Daoy (cell line): Measurements from ENCODE around the gene FAM107A. TPM values are rescaled to one million over a fixed set of nuclear protein-coding genes. Genes with fewer than 3 reads are reported as not detected.

Experiments used
- DNase-seq: peaks from one replicate; pipeline ENCODE4 v3.0.0-alpha.2; 2015; ENCODE audit warnings: low read depth
- total RNA-seq: library from RNA; depleted of rRNA; stranded (reverse); fragments of >200 nt; shearing (Covaris generic); gene quantifications from 2 replicates; pipeline ENCODE4 v1.2.3, GENCODE V29; 2014; rRNA removed

Gene FAM107A, protein sequence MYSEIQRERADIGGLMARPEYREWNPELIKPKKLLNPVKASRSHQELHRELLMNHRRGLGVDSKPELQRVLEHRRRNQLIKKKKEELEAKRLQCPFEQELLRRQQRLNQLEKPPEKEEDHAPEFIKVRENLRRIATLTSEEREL
- 0.11 TPM in 1 of 2 replicates, not detected in the other for total RNA-seq

DNA sequence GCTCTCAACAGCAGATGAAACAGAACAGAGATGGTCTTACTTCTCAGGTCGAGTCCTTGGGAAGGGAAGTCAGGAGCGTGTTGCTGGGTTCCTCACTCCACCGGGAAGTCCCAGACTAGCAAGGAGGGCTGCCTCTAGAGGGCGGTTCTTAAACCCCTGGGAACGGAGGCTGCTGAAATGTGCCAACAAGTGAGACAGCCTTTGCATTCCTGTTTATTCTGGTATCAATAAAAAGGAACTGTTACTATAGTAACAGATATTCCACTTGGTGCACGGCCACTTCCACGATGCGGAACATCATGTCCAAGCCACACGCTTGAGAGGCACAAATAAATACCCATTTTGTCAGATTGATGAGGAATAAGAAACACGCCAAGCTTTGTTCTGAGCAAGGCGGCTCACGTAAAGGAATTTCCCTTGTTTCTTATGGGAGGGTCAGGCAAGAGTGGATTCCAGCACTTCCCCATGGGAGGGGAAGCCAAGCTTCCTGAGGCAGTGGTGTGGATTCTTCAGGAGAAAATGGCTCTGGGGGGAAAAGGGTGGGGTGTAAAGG, at the start of gene FAM107A:
FAM107A (minus strand) TSS at position 123 of the 553 bp plus-strand sequence. CDS start 7,531 bp downstream, outside the sequence.
- DNase-seq = no peak

DNA sequence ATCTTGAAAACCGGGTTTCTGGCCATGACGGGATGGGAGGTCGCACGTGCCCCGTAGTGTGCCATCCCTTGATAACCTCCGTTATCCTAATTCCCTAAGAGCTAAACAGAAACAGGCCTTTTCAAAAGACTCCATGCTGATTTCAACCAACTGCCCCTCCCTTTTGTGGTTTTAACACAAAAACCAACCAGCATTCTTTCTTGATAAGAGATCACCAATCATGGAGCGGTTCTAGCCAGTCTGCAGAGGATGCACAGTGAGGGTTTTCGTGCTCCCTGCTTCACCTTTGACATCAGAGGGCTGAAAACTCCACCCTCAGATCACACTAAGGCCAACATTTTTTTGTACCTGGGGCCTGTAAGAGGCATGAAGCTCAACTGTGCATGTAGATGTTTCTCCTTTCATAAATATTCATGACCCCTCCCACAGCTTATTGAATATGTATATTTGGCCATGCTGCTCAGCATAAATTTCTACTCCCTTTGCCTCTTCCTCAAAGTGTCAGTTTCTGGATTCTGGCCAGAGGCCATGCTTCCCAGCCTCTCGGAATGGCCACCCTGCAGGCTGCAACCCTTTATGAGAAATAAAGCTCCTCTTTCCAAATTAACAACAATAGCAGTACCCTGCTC, 48.1 kb upstream of the FAM107A start:
- no peak for DNase-seq

DNA sequence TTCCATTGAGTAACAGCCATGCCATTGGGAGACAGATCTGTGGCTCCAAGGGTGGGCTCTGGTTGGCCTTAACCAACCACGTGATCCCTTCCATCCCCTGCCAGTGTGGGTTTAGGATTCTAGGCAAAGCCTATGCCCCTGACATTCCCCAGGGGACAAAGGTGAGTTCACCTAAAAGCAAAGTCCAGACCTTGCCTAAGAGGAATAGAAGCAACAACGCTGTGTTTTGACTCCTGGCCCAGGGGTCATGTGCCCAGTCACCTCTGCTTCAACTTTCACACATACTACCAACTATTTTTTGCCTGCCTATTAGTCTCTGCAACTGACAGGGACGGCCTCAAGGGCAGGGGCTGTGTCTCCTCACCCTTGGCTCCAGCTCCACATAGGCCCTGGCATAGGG, 47.4 kb upstream of the FAM107A start:
- no peak for DNase-seq

DNA sequence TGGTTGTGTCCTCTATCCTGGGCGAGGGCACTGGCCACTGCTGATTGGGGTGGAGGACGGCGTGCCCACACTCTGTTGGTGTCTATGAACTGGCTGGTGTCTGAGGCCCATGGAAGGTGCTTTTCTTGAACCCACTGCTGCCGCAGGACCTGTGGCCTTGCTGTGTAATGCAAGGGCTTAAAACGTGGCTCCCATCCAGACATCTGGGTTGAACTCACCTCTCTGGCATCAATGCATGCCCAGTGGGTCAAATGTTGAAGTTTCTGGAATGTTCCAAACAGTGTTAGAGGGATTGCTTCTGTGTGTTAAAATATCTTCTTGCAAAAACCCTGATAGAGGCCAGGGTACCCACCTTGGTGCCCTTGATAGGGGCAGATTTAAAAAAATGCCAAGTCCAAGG, 46.8 kb upstream of the FAM107A start:
- no peak for DNase-seq

DNA sequence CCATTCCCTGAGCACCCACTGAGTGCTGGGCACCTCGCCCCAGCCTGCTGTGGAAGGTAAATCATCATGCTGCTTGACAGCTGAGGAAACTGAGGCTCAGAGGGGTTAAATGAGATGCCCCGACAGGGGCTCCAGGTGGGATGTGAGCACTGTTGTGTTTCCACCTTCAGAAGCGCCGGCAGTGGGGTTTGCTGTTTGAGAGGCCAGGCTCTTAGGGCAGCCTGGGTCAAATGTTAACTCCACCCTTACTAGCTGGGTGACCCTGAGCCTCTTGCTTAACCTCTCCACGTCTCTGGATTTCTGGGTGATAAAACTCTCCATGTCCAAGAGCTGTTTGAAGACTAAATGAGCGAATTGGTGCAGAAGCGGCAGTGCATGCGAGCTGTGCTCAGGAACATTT, 46.3 kb upstream of the FAM107A start:
- no peak for DNase-seq

DNA sequence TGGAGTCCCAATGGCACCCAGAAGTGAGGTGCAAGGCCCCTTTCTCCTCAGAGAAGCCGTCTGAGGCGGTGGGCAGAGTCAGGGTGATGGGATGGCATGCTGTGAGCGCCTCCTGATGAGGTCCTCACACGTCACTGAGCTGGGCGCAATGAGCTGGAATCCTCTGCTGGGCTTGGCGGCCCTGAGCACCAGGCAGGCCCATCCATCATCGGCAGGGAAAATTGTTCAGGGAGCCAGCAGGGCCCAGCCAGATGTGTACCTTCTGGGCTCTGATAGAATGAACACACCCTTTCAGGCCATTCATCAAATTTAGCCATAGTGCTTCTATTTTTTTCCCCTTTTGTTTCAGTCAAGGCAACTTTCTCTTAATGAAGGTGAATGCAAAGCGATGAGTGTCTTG, 45.7 kb upstream of the FAM107A start:
- DNase-seq = no peak

DNA sequence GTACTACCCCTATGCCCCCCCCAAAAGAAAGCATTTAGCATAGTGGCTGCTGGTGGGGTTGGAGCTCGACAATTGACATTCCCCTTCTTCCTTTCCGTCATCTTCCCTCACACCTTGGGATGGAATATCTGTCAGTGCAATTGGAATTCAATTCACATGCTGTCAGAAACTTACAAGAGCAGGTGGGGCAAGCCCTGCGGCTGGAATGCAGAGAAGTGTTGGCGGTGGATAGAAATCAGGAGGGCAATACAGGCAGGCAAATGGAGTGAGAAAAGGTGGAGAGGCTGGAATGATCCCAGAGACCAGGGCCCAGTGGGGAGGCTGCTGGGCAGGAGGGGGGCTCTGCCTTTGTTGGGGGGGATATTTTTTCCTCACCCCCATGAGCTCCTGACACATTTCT, 45.2 kb upstream of the FAM107A start:
- DNase-seq = no peak

DNA sequence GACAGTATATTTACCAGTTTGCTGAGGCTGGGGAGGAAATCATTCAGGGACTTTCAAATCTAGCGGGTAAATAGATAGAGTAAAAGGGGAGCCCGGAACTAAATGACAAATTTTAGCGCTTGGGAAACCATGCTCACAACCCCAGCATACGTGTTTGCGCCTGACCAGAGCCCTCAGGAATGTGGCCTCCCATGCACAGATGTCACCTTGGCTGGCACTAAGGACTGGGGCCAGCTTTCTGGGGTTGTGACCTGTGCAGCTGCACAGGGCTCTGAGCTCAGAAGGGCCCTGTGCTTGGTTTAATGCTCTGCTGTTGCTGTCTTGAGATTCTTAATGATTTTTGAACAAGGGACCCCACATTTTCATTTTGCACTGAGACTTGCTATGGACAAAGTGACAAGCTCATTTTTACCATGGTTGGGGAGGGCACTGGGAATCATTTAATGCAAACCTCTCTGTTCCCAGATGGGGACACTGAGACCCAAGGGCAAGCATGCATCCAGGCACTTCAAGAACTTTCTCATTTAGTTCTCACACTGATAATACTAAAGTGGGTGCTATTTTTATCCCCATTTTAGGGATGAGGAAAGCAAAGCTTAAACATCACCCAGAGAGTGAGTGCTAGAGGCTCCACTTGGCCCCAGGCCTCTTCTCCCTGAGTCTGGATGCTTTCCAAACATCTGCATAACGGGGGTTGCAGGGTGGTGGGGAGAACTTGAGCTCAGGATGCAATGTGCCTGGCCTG, 44.1 kb upstream of the FAM107A start:
- no peak for DNase-seq

DNA sequence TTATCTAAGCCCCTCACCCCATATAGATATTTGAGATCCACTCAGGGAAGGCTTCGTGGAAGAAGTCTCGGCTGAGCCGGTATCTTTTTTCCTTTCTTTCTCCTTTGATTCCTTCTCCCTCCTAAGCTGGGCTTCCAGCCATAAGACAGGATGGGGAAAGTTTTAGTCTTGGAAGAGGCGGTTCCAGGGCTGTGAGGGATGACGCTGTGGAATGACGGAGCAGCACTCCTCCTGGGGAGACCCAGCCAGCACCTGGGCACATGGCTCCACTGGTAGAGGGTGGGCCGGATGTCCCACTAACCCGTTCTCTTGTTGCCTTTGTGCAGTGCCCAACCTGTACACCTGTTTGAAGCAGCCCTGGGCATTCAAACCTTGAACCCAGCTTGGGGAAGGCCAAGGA, 43.2 kb upstream of the FAM107A start:
- no peak for DNase-seq

DNA sequence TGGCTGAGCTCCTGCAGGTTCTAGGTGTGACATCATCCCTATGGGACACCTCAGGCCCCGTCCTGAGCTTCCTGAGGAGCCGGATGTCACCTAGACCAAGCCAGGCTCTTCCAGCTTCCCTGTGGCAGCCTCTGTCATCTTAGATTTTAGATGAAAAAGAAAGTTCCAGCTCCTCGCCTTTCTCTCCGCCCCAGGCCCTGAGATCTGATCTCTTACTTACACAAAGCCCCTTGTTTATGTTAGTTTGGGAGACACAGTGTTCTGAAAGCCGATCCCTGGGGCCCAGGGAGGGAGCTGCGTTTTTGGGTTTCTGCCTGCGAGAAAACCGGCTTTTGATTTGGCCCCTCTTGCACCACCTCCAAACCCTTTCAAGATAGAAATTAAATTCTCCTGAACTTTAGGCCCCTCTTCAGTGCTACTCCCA, 40.2 kb upstream of the FAM107A start:
- no peak for DNase-seq

DNA sequence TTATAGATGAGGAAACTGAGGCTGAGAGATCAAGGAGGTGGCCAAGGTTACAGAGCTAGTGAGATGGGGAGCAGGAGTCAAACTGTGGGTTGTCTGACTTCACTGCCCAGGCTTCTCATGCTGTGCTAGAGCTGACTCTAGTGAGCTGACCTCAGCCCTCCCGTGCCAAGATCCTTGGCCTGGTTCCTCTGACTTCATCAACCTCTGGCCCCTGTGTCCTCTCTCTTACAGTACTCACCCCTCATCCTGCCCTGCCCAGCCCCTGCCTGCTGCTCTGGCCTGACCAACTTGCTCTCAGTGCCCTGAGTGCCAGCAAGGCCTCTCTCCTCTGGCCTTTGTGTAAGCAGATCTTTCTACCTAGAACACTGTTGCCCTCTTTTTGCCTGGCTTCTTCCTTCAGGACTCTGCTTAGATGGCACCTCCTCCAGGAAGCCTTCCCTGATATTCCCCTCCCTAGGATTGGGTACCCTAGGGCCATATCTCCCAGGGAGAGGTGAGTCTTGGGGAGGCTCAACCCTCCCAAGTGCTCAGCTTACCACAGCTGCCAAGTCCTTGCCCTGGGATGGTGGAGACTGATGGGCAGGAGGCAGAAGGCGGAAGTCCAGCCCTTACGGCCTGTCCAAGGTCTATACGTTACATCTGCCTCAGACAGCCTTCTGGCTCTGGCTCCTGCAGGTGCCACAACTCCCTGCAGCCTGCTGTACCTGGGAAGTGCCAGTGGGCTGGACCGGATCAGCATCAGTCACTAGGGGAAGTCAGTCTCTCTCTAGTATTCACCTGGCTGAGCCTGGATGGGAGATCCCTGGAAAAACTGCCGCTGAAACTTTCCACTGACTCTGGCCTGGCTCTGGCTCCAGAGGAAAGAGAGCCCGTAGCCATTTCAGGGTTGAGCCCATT, 36.3 kb upstream of the FAM107A start:
- no peak for DNase-seq

DNA sequence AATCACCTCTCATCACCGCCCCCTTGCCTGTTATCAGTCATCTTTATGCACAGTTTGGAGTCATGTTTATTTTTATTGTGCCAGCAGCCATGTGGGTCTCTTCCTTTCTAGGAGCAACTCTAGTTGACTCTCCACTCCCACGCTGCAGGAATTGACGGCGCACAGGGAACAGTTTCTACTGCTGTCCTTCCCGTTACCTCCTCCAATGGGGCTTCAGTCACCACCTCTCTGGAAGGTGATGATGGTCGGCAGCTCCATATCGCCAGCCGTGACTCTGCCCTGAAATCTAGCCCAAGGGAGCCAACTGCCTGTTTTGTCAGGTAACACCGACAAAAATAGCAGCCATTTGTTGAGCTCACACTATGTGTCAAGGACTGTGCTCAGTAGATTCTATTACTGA, 35.6 kb upstream of the FAM107A start:
- DNase-seq = no peak

DNA sequence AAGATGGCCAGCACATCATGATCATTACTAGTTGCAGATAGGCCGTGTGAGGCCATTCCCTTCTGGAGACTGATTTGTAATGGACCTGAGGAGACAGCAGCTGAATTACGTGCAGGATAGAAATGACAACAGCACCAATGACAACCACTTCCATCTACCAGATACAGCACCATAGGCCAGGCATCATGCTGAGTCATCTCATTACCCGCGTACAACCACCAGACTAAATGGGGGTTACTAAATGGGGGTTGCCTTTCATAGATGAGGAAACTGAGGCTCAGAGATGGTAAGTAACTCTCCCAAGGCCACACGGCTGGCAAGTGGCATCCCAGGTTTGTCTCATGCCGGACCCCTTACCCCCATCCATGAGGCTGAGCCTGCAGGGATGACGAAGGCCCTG, 32.8 kb upstream of the FAM107A start:
- no peak for DNase-seq

DNA sequence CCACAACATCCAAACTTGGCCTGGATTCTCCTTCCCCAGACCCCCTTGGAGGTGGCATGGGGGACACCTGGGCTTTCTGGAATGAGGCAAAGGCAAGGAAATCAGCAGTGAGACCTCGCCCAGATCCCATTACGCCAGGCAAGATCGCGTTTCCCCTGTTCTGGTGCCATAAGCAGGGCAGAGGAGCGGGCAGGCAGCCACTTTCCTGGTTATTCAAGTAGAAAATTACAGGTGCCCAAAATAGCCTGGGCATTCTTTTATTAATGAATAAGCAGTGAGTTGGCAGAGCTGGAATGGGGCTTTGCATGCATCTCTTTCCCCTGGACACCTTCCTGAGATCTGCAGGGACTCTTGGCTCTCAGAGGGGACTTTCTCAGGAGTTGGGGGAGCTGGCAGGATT, 31.5 kb upstream of the FAM107A start:
- DNase-seq = peak; percentile 27

DNA sequence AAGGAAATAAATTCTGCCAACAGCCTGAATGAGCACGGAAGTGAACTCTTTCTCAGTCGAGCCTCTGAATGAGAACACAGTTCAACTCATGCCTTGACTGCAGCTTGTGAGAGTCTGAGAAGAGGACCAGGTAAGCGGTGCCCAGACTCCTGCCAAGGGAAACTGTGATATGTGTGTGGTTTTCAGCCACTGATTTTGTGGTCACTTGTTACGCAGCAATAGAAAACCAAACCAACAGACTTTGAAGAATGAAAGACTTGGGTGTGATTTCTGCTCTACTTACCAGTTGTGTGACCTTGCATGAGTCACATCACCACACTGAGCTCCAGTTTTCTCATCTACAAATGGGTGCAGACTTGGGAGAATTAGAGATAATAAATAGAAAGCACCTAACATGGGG, 30.6 kb upstream of the FAM107A start:
- peak; percentile 21 for DNase-seq

DNA sequence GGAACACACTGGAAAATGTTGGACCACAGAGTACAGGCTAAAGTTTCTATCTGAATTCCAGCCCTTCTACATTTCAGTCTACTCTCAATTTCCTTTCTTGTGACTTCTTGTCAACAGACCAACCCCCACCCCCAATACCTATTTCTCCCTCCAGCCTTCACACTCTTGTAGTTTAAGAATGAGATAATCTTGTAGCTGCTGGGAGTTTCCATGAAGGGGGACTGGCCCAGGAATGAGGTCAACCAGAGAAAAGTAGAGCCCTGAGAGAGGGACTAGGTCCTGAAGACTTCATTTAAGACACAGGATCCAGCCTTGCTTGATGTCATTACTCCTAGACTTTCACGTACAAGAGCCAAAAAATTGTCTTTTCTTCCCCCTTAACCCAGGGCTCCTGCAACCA, 29.5 kb upstream of the FAM107A start:
- no peak for DNase-seq

DNA sequence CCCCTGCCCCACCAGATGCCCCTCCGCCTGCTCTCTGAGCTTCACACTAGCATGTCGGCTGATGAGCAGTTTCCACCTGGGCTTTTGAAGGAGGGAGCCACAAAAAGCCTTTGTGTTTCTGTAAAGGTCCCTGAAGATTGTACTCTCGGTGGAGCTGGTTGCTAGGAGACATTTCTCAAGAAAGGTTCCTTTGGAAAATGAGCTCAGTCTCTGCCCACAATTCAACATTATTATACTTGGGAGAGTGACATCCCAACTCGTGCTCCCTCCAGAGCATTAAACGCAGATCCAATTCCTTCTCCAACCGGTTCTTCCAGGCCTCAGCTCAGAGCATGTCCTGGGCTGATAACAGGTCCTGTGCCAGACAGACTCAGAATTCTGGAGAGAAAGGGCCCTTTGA, 26.8 kb upstream of the FAM107A start:
- DNase-seq = no peak

DNA sequence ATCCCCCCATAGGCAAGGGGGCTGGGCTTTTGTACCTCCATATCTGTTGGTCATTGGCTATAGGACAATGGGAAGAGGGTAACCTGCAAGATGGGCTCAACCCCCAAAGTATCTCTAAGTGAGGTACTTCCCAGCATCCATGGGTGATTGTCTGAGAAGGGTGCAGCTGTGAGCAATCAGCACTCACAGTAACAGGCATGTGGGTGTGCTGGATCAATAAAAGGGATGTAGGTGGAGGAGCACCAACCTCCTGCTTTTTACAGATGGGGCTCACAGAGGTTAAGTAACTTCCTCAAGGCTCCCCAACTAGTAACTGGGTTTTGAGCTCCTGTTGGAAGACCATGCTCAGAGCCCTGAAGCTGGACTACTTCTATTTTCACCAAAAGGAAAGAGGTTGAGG, 26.4 kb upstream of the FAM107A start:
- no peak for DNase-seq

DNA sequence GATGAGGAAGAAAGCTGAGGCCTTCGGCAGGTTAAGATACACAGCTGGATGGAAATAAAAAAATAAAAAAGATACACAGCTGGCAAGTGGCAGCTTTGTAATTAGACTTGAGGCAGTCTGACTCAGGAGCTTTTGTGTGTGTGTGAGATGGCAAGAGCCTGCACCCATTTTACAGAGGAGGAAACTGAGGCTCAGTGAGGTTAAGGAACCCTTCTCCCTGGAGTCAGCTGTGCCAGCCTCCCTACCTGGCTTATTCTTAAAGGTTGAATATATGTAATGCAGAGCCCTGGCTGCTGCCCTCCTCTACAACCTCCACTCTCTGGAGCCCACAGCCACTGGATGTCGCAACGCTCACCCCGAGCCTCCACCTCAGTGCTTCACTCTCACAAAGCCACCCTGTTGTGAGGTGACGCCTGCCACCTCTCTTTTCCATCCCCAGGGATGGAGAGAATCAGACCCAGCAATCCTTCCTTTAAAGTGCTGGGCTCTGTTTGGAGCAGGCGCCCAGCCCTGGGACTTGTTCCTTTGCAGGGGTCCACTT, 20.6 kb upstream of the FAM107A start:
- DNase-seq = no peak

DNA sequence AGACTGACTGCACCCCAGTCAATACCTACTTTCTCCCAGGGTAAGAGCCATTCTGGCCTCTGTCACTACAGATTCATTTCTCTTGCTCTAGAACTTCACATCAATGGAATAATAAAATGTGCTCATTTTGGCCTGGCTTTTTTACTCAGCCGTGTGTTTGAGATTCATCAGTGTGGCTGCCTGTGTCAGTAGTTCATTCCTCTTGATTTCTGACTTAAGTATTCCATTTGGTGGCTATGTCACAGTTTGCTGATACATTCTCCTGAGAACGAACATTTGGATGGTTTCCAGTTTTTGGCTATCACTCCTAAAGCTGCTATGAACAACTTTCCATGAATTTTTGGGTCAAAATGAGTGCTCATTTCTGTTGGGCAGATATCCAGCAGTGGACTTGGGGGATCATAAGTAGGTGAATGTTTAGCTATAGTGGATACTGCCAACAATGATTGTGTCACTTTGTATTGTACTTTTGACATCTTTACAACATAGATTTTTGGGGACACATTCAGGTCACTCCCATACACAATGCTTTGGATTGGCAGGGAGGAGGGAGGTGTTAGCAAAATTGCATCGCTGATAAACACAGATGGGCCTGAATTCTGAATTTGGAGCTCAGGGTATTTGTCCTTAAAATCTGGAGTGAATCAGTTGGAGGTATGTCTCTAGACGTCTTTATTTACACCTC, 19.8 kb upstream of the FAM107A start:
- no peak for DNase-seq

DNA sequence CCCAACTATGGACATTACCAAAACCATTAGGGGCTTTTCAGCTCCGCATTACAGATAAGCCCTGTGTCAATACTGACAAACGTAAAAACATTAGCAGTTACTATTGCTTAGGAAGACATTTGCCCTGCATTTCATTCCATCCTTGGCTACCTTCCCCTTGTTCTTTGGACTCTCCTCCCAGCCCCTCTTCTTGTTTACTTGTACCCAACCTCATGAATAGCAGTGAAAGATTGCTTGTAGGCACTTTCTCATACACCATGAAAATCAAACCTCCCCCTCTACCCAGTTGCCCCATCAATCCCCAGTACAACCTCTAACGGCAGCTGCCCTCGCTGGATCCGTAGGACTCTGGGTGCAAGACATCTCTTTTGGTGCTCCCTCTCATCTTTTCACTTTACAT, 16.9 kb upstream of the FAM107A start:
- DNase-seq = no peak
